Ovary (tissue), 9 donors: Measurements from ENCODE around the gene CTNNBL1. TPM values are rescaled to one million over a fixed set of nuclear protein-coding genes. Genes with fewer than 3 reads are reported as not detected.

Experiments
- DNase-seq, 5 donors: peaks; one replicate each; pipeline ENCODE4 v3.0.0-alpha.2; 2019 to 2020
- H3K27ac ChIP-seq, 2 donors: fragments of 200-600 bp; one replicate each; pipeline versions ENCODE4 v1.5.1 to v1.8.0; 2019 to 2022
- H3K27me3 ChIP-seq: fragments of 200-600 bp; one replicate; pipeline ENCODE4 v1.8.0; 2022
- H3K36me3 ChIP-seq: fragments of 200-600 bp; sonication (generic); one replicate; pipeline ENCODE4 v1.5.1; 2019
- H3K4me1 ChIP-seq: one replicate; pipeline ENCODE4 v1.8.1; 2013; ENCODE audit warnings: mild to moderate bottlenecking, moderate library complexity; ENCODE audit not compliant: insufficient read depth
- H3K4me3 ChIP-seq: fragments of 200-600 bp; sonication (generic); one replicate; pipeline ENCODE4 v1.5.1; 2017
- H3K9me3 ChIP-seq, 2 donors: fragments of 200-600 bp in 1 of 2; sonication (generic) in 1 of 2; one replicate each; pipeline versions ENCODE4 v1.5.1 to v1.8.1; 2013 to 2019; ENCODE audit warnings: mild to moderate bottlenecking in 1 of 2, moderate library complexity in 1 of 2
- EP300 ChIP-seq: sonication (generic); formaldehyde crosslinking; IDR thresholded peaks from one replicate; pipeline ENCODE4 v1.6.1; 2017; ENCODE audit warnings: antibody characterized with exemption
- POLR2A ChIP-seq: fragments of 450-650 bp; IDR thresholded peaks from one replicate; pipeline ENCODE4 v1.6.1; 2017; ENCODE audit warnings: antibody characterized with exemption, mild to moderate bottlenecking, moderate library complexity
- WGBS, 3 donors: extraction: QIAGEN DNeasy Blood & Tissue Kit in 1 of 3; methylation state at CpG; one replicate each; pipeline versions ENCODE4 v1.1.5 to v1.1.7; 2013 to 2017; 5-methylcytosine and 5-hydroxymethylcytosine counted together
- intact Hi-C, 4 donors: fragments of 100-400 bp; cut with DNase I; formaldehyde crosslinking; loops; one replicate each; pipeline versions ENCODE4 v1.11.0 to v1.15.1; 2022 to 2023
- polyA plus RNA-seq, 2 donors: library from polyadenylated mRNA; stranded (reverse); fragments of 200-250 nt in 1 of 2; fragments of 350-450 nt in 1 of 2; fragmentation: Illumina TruSeq in 1 of 2; extraction: RNeasy Lipid Tissue Mini Kit (QIAGEN cat#74804) in 1 of 2; gene quantifications; one replicate each; pipeline ENCODE4 v1.2.3, GENCODE V29; 2013 to 2014
- total RNA-seq, 7 donors: library from RNA; depleted of rRNA in 2 of 7; stranded (reverse); fragments of >200 nt in 2 of 7; fragmentation: NEBNext Ultra II Directional in 3 of 7; extraction: Animal tissue kit (Norgen Biotek cat#: 25700) in 3 of 7; gene quantifications; one replicate each; pipeline versions ENCODE4 v1.1.0 to v1.2.4, GENCODE V29; 2016 to 2023
- TF ChIP-seq, protein P1 (sequence below), 3 donors: fragments of 450-650 bp in 2 of 3; fragments of 200-600 bp in 1 of 3; IDR thresholded peaks; one replicate each; pipeline versions ENCODE4 v1.5.1 to v1.8.0; 2016 to 2022; ENCODE audit warnings: antibody characterized with exemption in 3 of 3, mild to moderate bottlenecking in 1 of 3
- donor health status: DM: no; HTN: no; CAD: no; lungs with moderate emphysema.
- donor health status: DM: no; HTN: no; CAD: no.
- donor health status: Bipolar disorder and iron deficiency.
- donor health status: DM: yes; HTN: yes; CAD: no.
- donor health status: DM: no; HTN: no; CAD: no.
- donor health status: DM: yes; HTN: yes; CAD: no.

CTNNBL1 gene
- total and polyA plus RNA-seq, 9 donors: 17.3 to 58.7 (median 42.3) TPM

DNA sequence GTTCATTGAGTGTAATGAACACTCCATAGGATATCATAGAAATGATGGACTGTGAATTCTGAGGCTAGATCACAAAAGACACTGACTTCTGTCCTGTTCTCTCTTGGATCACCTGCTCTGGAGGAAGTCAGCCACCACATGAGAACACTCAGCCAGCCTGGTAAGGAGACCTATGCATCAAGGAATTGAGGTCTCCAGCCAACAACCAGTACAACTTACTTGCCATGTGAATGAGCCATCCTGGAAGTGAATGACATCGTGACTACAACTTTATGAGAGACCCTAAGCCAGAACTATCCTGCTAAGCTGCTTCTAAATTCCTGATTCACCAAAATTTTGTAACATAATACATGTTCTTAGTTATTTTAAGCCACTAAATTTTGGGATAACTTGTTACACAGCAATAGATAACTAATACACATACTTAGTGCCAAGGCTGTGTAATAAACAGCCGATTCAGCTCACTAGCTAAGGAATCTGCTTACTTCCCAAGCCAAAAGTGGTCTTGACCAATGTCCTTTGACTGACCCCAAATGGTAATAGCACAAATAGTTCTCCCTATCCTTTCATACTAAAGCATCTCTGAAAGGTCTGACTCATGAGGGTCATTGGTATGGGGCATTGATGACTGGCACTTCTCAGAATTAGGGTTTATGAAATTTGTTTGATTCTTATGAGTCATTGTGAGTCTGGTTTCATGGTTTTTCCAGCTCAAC, 6.9 kb upstream of the CTNNBL1 start:
- Histone ChIP-seq H3K27me3 (no peaks in the 10 kb centered on the region), H3K36me3 (no peaks in the 10 kb centered on the region), H3K27ac (no peak overlapping the region), H3K9me3 (no peaks in the 10 kb centered on the region), H3K4me3 (no peak overlapping the region), H3K4me1 (no peaks in the 10 kb centered on the region)
- TF ChIP-seq POLR2A (no peak), EP300 (no peak)
- TF ChIP-seq, protein P1, sequence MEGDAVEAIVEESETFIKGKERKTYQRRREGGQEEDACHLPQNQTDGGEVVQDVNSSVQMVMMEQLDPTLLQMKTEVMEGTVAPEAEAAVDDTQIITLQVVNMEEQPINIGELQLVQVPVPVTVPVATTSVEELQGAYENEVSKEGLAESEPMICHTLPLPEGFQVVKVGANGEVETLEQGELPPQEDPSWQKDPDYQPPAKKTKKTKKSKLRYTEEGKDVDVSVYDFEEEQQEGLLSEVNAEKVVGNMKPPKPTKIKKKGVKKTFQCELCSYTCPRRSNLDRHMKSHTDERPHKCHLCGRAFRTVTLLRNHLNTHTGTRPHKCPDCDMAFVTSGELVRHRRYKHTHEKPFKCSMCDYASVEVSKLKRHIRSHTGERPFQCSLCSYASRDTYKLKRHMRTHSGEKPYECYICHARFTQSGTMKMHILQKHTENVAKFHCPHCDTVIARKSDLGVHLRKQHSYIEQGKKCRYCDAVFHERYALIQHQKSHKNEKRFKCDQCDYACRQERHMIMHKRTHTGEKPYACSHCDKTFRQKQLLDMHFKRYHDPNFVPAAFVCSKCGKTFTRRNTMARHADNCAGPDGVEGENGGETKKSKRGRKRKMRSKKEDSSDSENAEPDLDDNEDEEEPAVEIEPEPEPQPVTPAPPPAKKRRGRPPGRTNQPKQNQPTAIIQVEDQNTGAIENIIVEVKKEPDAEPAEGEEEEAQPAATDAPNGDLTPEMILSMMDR (IDR thresholded peaks at IDR 0.05): no peak
- DNase-seq: no peak
- WGBS, 3 donors: 84 to 91% (median 86%) methylated on average over 2 of the region's 2 CpGs
- intact Hi-C loops: no loop called here

DNA sequence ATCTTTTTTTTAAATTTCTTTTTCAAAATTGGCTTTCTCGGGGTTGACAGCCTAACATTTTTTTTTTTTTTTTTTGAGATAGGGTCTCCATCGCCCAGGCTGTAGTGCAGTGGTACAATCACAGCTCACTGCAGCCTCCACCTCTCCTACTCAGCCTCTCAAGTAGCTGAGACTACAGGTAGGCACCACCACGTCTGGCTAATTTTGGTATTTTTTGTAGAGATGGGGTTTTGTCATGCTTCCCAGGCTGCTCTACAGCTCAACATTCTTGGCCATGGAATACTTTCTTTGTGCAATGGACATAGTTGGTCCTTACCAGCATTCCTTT, 6.4 kb upstream of the CTNNBL1 start:
- Histone ChIP-seq H3K4me1 (no peaks in the 10 kb centered on the region), H3K9me3 (no peaks in the 10 kb centered on the region), H3K4me3 (no peak overlapping the region), H3K27ac (no peak overlapping the region), H3K27me3 (no peaks in the 10 kb centered on the region), H3K36me3 (no peaks in the 10 kb centered on the region)
- no peak for DNase-seq
- intact Hi-C loops: no loop called here
- WGBS, 3 donors: 70 to 73% (median 72%) methylated on average over 3 of the region's 3 CpGs
- no peak for TF ChIP-seq EP300
- no peak for TF ChIP-seq POLR2A
- TF ChIP-seq, protein P1 (IDR thresholded peaks at IDR 0.05): no peak

- DNase-seq: no peak
- Histone ChIP-seq H3K36me3 (no peaks in the 10 kb centered on the region), H3K4me1 (no peaks in the 10 kb centered on the region), H3K9me3 (no peaks in the 10 kb centered on the region), H3K4me3 (no peak overlapping the region), H3K27me3 (no peaks in the 10 kb centered on the region), H3K27ac (no peak overlapping the region)
- intact Hi-C loops: no loop called here
- TF ChIP-seq, protein P1 (IDR thresholded peaks at IDR 0.05): no peak
- TF ChIP-seq EP300: no peak
- TF ChIP-seq POLR2A: no peak
- 5 to 11% (median 9%) methylated on average over 4 of the region's 4 CpGs for WGBS, 3 donors
These were observed 5.7 kb upstream of the CTNNBL1 start for GRCh38 chr20:37688093-37688492.

GRCh38 chr20:37690626-37691369, 3.0 kb upstream of the CTNNBL1 start:
- Histone ChIP-seq H3K27me3 (no peaks in the 10 kb centered on the region), H3K4me3 (no peak overlapping the region), H3K36me3 (no peaks in the 10 kb centered on the region), H3K27ac (no peak overlapping the region), H3K4me1 (peaks cover 2% of the 10 kb centered on the region), H3K9me3 (no peaks in the 10 kb centered on the region)
- TF ChIP-seq EP300 (no peak), POLR2A (no peak)
- TF ChIP-seq, protein P1 (IDR thresholded peaks at IDR 0.05): no peak
- intact Hi-C loops: no loop called here
- WGBS, 3 donors: 74 to 76% (median 75%) methylated on average over 5 of the region's 5 CpGs
- no peak for DNase-seq
